AG10803 (cell line): ENCODE results near the gene AIDA.

Source experiments
- DNase-seq: peaks from one replicate; pipeline ENCODE4 v3.0.0; 2010; ENCODE audit warnings: low read depth
- H3K4me3 ChIP-seq: 2 replicates; pipeline ENCODE4 v1.5.1; 2011; ENCODE audit warnings: mild to moderate bottlenecking, low read length, control low read depth
- CTCF ChIP-seq: conservative IDR thresholded peaks from 2 replicates; pipeline ENCODE4 v1.5.1; 2011; ENCODE audit warnings: mild to moderate bottlenecking, low read length, control low read depth, inconsistent platforms

AIDA gene

GRCh38 chr1:222711319-222712252, 705 bp downstream of the AIDA start:
- peak overlapping the region; percentile 79 for H3K4me3 ChIP-seq
- peak; percentile 63 for DNase-seq
- TF ChIP-seq CTCF, result no peak

- no peak for TF ChIP-seq CTCF
- DNase-seq, result peak; percentile 4
- H3K4me3 ChIP-seq, result no peak overlapping the region
These were observed 2.6 kb downstream of the AIDA start for GRCh38 chr1:222709700-222710153.

- no peak for DNase-seq
- TF ChIP-seq CTCF, result no peak; the same call in 1 of the 2 replicates
- H3K4me3 ChIP-seq, result no peak overlapping the region
These were observed 5.5 kb downstream of the AIDA start for GRCh38 chr1:222706815-222707214.

- DNase-seq, result no peak
- TF ChIP-seq CTCF, result no peak
- no peak overlapping the region for H3K4me3 ChIP-seq
These were observed 8.0 kb downstream of the AIDA start for GRCh38 chr1:222704260-222704659.

GRCh38 chr1:222702210-222702609, 10.1 kb downstream of the AIDA start:
- DNase-seq, result no peak
- H3K4me3 ChIP-seq, result no peak overlapping the region
- no peak for TF ChIP-seq CTCF

- peak; percentile 75 for DNase-seq
- no peak overlapping the region for H3K4me3 ChIP-seq
- TF ChIP-seq CTCF, result no peak
These were observed 14.5 kb downstream of the AIDA start for GRCh38 chr1:222697826-222698225.

GRCh38 chr1:222697203-222697602, 15.1 kb downstream of the AIDA start:
- no peak overlapping the region for H3K4me3 ChIP-seq
- TF ChIP-seq CTCF, result no peak
- DNase-seq, result no peak
